Osteoblast (primary cell): ENCODE measurements around the gene FGFR3. TPM values are rescaled to one million over a fixed set of nuclear protein-coding genes. Genes with fewer than 3 reads are reported as not detected.

Experiments used
- DNase-seq: peaks from one replicate; pipeline ENCODE4 v3.0.0; 2011; ENCODE audit warnings: low spot score, mixed read lengths; ENCODE audit not compliant: insufficient read length; ENCODE audit errors: missing footprints
- H2AFZ ChIP-seq: 2 replicates; pipeline ENCODE4 v1.6.0; 2011; ENCODE audit warnings: mild to moderate bottlenecking, low read length
- H3K27ac ChIP-seq: 2 replicates; pipeline ENCODE4 v1.5.1; 2011; ENCODE audit warnings: mild to moderate bottlenecking, low read depth, low read length, moderate library complexity
- H3K27me3 ChIP-seq: 2 replicates; pipeline ENCODE4 v1.6.0; 2012; ENCODE audit warnings: mild to moderate bottlenecking, control low read depth, inconsistent platforms, low read length, moderate library complexity; ENCODE audit not compliant: insufficient read depth
- H3K36me3 ChIP-seq: 2 replicates; pipeline ENCODE4 v1.5.1; 2011; ENCODE audit warnings: mild to moderate bottlenecking, low read length, control low read depth, moderate library complexity; ENCODE audit not compliant: insufficient read depth
- H3K4me1 ChIP-seq: 2 replicates; pipeline ENCODE4 v1.5.1; 2011; ENCODE audit warnings: mild to moderate bottlenecking, low read length, control low read depth, moderate library complexity; ENCODE audit not compliant: insufficient read depth
- H3K4me2 ChIP-seq: 2 replicates; pipeline ENCODE4 v1.6.0; 2011; ENCODE audit warnings: mild to moderate bottlenecking, low read length; ENCODE audit not compliant: insufficient read depth
- H3K4me3 ChIP-seq: fragments of 200-600 bp; sonication (generic); 3 replicates; pipeline ENCODE4 v1.5.1; 2012; ENCODE audit warnings: mild to moderate bottlenecking, low read length, inconsistent platforms; ENCODE audit not compliant: insufficient read depth
- H3K79me2 ChIP-seq: 2 replicates; pipeline ENCODE4 v1.6.0; 2012; ENCODE audit warnings: mild to moderate bottlenecking, low read length, control low read depth, inconsistent platforms; ENCODE audit not compliant: insufficient read depth
- H3K9me3 ChIP-seq: 2 replicates; pipeline ENCODE4 v1.5.1; 2011; ENCODE audit warnings: low read depth, low read length, control low read depth
- H4K20me1 ChIP-seq: 2 replicates; pipeline ENCODE4 v1.6.0; 2012; ENCODE audit warnings: mild to moderate bottlenecking, low read length, control low read depth; ENCODE audit not compliant: insufficient read depth
- total RNA-seq: library from RNA; depleted of rRNA; stranded (reverse); fragments of >200 nt; gene quantifications from 2 replicates; pipeline ENCODE4 v1.2.3, GENCODE V29; 2012
- TF ChIP-seq, protein P1 (sequence below): IDR thresholded peaks from 2 replicates; pipeline ENCODE4 v1.5.1; 2011; ENCODE audit warnings: mild to moderate bottlenecking, low read depth, low read length, moderate library complexity; ENCODE audit errors: extremely low read depth

FGFR3 gene
- total RNA-seq, 1 donor = 0.36 TPM

DNA sequence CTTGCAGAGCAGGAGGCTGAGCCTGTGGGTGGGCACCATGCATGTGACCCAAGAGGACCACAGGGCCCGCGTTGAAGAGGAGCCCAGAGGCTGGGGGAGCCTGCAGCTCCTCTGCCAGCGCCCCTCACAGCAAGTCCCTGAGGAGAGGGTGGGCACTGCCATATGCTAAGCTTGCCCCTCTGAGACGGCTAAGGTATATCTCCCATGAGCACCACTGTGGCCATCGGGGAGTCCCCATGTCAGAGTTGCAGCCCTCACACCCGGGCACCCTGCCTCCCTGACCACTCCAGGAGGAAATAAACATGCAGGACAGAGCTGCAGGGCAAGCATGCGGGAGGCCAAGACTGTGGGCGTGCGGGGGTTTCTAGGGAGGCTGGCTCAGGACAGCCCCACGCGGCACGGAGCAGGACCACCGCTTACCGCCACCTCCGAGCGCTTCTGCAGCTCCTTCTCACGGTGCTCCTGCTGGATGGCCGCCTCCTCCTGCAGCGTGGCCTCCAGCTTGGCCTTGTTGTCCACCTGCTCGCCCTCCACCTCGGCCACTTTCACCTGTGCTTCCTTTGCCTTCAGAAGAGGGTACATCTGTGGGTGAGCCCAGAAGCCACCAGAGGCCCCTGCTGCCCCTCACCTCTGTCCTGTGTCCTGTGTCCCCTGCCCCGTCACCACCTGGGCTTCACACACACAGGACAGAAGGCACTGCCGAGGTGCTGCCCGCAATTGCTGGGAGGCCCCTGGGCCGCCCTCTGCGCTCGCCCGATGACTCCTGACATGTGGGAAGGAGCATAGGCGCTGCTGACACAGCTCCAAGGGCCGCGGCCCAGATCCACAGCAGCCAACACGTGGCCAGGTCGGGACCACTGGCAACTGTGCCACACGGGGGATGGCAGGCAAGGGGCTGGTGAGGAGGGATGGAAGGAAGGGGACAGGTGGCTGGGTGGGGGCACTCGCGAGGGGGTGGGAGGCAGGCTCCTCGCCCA lies 29.8 kb downstream of the FGFR3 start:
- DNase-seq = peak; percentile 83
- H3K36me3 ChIP-seq = peaks cover 56% of the 10 kb centered on the region
- no peak overlapping the region for H3K27ac ChIP-seq
- H3K4me3 ChIP-seq = no peak overlapping the region
- TF ChIP-seq, protein P1, sequence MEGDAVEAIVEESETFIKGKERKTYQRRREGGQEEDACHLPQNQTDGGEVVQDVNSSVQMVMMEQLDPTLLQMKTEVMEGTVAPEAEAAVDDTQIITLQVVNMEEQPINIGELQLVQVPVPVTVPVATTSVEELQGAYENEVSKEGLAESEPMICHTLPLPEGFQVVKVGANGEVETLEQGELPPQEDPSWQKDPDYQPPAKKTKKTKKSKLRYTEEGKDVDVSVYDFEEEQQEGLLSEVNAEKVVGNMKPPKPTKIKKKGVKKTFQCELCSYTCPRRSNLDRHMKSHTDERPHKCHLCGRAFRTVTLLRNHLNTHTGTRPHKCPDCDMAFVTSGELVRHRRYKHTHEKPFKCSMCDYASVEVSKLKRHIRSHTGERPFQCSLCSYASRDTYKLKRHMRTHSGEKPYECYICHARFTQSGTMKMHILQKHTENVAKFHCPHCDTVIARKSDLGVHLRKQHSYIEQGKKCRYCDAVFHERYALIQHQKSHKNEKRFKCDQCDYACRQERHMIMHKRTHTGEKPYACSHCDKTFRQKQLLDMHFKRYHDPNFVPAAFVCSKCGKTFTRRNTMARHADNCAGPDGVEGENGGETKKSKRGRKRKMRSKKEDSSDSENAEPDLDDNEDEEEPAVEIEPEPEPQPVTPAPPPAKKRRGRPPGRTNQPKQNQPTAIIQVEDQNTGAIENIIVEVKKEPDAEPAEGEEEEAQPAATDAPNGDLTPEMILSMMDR = no peak
- no peak overlapping the region for H2AFZ ChIP-seq
- H3K79me2 ChIP-seq = no peaks in the 10 kb centered on the region
- H3K27me3 ChIP-seq = no peaks in the 10 kb centered on the region
- no peaks in the 10 kb centered on the region for H3K9me3 ChIP-seq
- no peaks in the 10 kb centered on the region for H3K4me1 ChIP-seq
- no peak overlapping the region for H3K4me2 ChIP-seq
- H4K20me1 ChIP-seq = peaks cover 3% of the 10 kb centered on the region

DNA sequence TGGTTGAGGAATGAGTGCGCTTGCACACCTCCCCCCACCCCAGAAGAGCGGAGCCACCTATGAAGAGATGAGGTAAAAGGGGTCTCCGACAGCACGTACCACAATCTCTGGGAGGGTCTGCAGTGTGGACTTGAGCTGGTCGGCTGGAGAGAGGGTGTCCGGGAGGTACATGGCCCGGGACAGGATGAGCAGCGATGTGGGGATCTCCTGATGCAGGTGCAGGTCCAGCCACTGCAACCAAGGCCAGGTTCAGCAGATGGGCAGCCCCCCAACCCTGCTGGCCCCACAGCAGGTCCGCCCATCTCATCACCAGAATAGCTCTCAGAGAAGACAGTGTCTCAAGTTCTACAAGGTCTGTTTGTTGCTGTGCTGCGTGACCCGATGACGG lies 30.4 kb downstream of the FGFR3 start:
- H3K36me3 ChIP-seq = peaks cover 52% of the 10 kb centered on the region

DNA sequence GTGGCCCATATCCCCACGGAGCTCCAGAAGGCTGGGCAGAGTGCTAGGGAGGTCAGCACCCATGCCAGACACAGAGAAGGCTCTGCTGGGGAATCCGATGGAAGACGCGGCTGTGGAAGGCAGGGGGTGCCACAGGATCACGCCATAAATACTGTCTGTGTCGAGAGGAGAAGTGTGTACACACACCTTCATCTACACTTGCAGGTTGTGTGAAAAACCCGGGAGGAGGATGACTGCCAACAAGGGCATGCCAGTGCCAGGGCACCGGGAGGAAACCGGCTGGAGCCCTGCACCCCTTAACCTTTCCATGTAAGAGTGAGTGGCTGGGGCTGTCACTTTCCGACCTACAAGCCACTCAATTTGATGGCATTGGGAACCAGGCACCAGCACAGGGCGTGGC lies 31.7 kb downstream of the FGFR3 start:
- no peak overlapping the region for H3K4me2 ChIP-seq
- no peak overlapping the region for H3K4me3 ChIP-seq
- TF ChIP-seq, protein P1 = no peak
- H3K79me2 ChIP-seq = no peaks in the 10 kb centered on the region
- no peaks in the 10 kb centered on the region for H3K9me3 ChIP-seq
- DNase-seq = no peak
- peaks cover 40% of the 10 kb centered on the region for H3K36me3 ChIP-seq
- H3K27me3 ChIP-seq = no peaks in the 10 kb centered on the region
- peaks cover 3% of the 10 kb centered on the region for H4K20me1 ChIP-seq
- no peak overlapping the region for H3K27ac ChIP-seq
- no peak overlapping the region for H2AFZ ChIP-seq
- H3K4me1 ChIP-seq = no peaks in the 10 kb centered on the region

More for the DNA sequence above, 30.4 kb downstream of the FGFR3 start:
- no peak for DNase-seq
- Histone ChIP-seq H3K27me3 (no peaks in the 10 kb centered on the region), H3K4me3 (no peak overlapping the region), H3K9me3 (no peaks in the 10 kb centered on the region), H3K79me2 (no peaks in the 10 kb centered on the region), H3K4me2 (no peak overlapping the region), H2AFZ (no peak overlapping the region), H3K27ac (no peak overlapping the region), H3K4me1 (no peaks in the 10 kb centered on the region), H4K20me1 (peaks cover 3% of the 10 kb centered on the region)
- TF ChIP-seq, protein P1 = no peak

DNA sequence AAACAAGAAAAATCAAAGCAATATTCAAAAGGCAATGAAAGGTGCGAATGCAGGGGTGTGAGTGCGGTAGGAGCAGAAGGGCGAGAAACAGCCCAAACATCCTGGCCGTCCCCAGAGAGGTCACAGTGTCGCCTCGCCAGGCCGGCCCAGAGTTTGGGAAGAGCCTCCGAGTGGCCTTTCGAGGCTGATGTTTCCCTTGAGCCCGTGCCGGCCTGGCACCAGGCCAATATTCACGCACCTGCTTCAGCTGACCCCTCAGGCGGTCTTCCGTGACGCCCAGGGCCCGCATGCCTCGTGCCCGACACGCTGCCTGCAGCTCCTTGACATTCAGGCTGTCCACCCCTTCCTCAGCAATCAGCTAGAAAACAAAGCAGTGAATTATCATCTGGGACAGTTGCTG lies 32.2 kb downstream of the FGFR3 start:
- Histone ChIP-seq H3K79me2 (no peaks in the 10 kb centered on the region), H3K4me2 (no peak overlapping the region), H3K27ac (no peak overlapping the region), H3K27me3 (no peaks in the 10 kb centered on the region), H4K20me1 (peaks cover 3% of the 10 kb centered on the region), H2AFZ (no peak overlapping the region), H3K9me3 (no peaks in the 10 kb centered on the region), H3K4me1 (no peaks in the 10 kb centered on the region), H3K36me3 (peaks cover 37% of the 10 kb centered on the region), H3K4me3 (no peak overlapping the region)
- peak; percentile 77 for DNase-seq
- TF ChIP-seq, protein P1 = no peak
